C4-2B (cell line): Measurements from ENCODE around the gene SP2.

ENCODE experiments used
- H3K27ac ChIP-seq: fragments of 450-650 bp; 2 replicates; pipeline ENCODE4 v1.5.1; 2017
- ZFX ChIP-seq: fragments of 450-650 bp; IDR thresholded peaks from 2 replicates; pipeline ENCODE4 v1.6.1; 2017
- TF ChIP-seq, protein P1 (sequence below): fragments of 450-650 bp; conservative IDR thresholded peaks from 2 replicates; pipeline ENCODE4 v1.5.1; 2017; ENCODE audit warnings: mild to moderate bottlenecking

Gene SP2

DNA sequence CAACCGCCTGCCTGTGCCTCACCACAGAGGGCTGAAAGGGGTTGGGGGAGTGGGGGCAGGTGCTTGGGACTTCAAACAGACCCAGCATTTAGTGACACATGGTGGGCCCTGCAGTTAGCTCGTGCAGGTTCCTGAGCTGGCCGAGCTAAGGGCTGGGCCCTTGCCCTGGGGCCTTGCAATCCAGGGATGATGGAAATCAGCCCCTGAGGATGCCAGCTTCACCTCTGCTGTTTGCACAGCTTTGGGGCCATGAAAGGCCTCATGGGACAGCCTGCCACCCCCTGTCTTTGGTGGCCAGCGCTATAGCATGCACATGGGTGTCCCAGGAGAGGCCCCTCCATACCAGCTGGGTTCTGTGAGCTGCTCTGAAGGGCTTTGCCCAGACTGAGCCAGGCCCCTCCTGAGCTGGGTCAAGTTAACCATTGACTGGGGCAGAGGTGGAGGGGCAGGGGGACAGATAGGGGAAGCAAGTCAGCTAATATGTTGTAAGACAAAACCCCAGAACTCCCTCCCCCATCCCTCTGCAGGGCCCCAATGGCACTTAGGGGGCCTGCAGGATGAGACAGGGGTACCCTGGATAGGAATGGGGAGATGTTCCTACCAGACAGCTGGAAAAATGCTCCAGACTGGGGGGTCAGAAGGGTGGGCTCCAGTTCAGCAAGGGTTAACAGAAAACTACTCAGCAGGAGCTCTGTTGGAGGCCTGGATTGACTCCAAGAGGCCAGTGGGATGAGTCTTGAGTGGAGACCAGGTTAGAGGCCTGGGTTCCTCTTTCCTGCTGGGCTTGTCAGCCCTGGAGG lies 61.0 kb downstream of the SP2 start:
- TF ChIP-seq, protein P1, sequence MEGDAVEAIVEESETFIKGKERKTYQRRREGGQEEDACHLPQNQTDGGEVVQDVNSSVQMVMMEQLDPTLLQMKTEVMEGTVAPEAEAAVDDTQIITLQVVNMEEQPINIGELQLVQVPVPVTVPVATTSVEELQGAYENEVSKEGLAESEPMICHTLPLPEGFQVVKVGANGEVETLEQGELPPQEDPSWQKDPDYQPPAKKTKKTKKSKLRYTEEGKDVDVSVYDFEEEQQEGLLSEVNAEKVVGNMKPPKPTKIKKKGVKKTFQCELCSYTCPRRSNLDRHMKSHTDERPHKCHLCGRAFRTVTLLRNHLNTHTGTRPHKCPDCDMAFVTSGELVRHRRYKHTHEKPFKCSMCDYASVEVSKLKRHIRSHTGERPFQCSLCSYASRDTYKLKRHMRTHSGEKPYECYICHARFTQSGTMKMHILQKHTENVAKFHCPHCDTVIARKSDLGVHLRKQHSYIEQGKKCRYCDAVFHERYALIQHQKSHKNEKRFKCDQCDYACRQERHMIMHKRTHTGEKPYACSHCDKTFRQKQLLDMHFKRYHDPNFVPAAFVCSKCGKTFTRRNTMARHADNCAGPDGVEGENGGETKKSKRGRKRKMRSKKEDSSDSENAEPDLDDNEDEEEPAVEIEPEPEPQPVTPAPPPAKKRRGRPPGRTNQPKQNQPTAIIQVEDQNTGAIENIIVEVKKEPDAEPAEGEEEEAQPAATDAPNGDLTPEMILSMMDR, result no peak
- TF ChIP-seq ZFX, result no peak; the same call in 1 of the 2 replicates
- peak overlapping the region; percentile 96 for H3K27ac ChIP-seq

DNA sequence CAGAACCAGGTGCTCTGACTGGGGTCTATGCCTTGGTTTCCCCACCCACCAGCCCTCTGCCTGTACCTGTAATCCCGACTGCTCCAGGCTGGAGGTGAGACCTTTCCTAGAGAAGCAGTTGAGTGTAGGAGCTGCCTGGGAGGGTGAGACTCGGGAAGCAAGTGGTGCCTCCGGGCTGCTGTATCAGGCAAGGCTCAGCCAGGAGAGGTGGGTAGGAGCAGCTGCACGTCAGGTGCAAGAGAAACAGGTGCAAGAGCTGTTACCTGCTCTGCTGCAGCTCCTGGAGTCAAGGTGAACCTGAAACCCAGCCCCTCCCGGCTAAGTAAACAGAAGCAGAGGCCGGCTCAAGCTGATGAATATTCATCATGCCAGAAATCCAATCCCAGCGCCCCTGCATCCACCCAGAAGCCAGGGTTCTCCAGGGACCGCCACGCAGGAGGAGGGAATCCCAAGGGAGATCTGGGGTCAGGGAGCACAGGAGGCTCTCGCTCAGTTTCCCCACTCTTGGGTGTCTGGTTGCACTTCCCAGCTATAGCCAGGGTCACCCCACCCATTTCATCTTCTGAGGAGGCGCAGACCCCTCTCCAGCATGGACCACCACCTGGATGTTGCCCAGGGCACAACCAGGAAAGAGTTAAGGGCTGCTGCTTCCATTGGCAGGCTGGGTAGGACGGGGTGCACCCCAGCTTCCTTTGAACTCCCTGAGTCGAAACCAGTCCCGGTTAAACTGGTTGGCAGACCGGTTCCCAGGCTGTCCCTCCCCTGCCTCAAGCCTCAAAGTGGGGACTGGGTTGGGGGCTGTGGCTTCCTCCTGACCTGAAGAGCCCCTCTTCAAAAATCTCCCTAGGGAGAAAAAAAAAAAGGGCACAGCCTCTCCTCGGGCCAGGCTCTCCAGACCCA lies 61.8 kb downstream of the SP2 start, which contains the start of gene PRR15L:
Gene PRR15L, minus strand, starts transcription at position 293 of the 900 bp plus-strand sequence. CDS start 4,649 bp downstream, outside the sequence.
- TF ChIP-seq, protein P1, result no peak
- TF ChIP-seq ZFX, result no peak
- peak within 1 kb of the TSS; percentile 96 for H3K27ac ChIP-seq

DNA sequence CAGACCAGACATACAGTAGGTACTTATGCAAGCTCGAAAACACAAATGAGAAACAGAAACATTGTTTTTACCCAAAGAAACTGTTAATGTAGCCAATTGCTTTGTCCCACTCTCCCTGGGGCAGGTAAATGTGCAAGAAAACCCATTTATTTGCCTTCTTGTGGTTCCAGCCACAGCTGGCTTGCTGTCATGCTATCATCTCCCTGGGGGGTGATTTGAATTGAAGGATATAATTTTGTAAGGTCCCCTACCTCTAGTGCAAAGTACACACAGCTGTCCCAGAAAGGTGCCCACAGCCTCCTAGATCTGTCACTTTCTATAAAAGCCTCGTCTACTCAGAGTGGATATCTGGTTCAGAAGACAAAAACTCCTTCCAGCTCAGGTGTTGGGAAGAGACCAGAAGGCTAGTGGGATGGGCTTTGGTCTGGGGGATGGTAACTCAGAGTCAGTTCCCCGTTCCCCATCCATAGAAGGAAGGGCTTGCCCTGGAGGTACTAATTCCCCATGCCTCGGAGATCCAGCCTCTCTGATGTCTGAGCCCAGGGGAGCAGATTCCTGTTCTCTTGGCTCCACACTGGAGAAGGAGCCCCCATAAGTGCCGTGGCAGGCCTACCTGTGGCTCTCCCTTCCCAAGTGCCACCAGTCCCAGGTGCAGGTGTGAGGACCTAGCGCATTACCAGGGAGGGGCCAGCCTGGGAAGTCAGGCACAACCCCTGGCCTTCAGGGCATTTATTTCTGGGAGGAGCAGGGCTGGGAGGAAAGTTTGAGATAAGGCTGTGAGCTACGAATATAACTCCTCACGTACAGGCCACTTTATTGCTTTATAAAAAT lies 64.0 kb downstream of the SP2 start:
- no peak overlapping the region for H3K27ac ChIP-seq
- TF ChIP-seq, protein P1, result no peak
- TF ChIP-seq ZFX, result no peak

DNA sequence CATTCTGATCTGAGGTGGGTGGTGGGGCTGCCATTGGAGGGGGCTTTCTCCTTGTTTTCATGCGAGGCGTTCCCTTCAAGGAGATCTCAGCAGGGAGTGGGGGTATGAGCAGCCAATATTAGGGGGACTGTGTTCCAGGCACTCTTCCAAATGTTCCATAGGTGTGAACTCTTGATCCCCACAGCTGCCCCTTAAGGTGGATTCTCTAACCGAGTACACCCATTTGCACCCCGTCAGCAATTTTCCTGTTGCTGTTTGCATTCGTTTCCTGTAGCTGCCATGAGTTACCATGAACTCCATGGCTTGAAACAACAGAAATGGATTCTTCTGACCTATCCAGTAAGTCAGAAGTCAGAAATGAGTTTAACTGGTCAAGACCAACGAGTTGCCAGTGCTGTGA lies 65.4 kb downstream of the SP2 start:
- TF ChIP-seq ZFX, result no peak
- TF ChIP-seq, protein P1, result no peak

DNA sequence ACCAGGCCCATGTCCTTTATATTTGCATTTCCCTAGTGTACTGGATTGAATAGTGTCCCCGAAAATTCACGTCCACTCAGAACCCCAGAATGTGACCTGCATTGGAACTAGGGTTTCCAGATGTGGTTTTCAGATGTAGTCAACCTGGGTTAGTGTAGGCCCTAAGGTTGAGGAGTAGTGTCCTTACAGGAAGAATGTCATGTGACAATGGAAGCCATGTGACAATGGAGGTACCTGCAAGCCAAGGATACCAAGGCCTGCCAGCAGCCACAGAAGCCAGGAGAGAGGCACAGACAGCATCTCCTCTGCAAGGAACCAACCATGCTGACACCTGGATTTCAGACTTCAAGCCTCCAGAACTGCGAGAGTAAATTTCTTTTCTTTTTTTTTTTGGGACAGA lies 66.9 kb downstream of the SP2 start:
- no peak for TF ChIP-seq ZFX
- TF ChIP-seq, protein P1, result no peak

More for the DNA sequence above, 65.4 kb downstream of the SP2 start:
- no peak overlapping the region for H3K27ac ChIP-seq

DNA sequence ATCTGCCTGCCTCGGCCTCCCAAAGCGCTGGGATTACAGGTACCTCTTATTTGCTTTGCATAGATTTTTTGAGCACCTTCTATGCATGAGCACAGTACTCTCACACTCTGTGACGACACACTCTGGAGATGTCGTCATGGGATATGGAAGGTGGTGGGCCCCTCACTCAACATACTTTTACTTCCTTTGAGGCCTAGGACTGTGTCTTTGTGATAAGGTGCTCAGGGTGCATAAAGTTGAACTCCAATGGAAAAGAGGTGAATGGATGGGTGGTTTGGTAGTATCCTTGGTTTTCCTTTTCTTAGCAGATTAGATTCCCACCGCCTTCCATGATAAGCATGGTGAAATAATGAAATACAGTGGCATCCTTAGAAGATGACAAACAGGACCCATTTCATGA lies 68.8 kb downstream of the SP2 start:
- TF ChIP-seq, protein P1, result no peak
- TF ChIP-seq ZFX, result no peak
- H3K27ac ChIP-seq, result no peak overlapping the region

More for the DNA sequence above, 66.9 kb downstream of the SP2 start:
- H3K27ac ChIP-seq, result no peak overlapping the region
